ENCODE data around the gene DPM3.

DNA sequence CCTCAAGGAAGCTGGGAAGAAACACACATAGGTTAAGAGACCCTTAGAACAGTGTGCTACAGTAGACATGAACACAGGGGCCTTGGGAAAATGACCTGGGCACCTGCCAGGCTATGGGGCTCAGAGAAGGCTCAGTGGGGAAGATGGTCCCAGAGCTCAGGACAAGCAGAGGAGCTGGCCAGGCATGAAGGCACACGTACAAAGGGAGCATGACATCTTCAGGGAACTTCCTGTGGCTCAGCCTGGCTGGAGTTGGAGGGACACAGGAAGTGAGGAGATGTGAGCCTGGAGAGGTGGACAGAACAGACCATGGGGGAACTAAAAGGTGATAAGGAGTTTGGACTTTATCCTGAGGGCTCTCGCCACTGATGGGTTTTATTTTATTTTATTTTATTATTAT lies 8.5 kb downstream of the DPM3 start:
- TF ChIP-seq EZH2phosphoT487 (IDR thresholded peaks at IDR 0.05; ENCODE audit: unreplicated experiment): no peak
- TF ChIP-seq, protein P1, sequence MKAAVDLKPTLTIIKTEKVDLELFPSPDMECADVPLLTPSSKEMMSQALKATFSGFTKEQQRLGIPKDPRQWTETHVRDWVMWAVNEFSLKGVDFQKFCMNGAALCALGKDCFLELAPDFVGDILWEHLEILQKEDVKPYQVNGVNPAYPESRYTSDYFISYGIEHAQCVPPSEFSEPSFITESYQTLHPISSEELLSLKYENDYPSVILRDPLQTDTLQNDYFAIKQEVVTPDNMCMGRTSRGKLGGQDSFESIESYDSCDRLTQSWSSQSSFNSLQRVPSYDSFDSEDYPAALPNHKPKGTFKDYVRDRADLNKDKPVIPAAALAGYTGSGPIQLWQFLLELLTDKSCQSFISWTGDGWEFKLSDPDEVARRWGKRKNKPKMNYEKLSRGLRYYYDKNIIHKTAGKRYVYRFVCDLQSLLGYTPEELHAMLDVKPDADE (IDR thresholded peaks at IDR 0.05): no peak
- TF ChIP-seq, protein P2, sequence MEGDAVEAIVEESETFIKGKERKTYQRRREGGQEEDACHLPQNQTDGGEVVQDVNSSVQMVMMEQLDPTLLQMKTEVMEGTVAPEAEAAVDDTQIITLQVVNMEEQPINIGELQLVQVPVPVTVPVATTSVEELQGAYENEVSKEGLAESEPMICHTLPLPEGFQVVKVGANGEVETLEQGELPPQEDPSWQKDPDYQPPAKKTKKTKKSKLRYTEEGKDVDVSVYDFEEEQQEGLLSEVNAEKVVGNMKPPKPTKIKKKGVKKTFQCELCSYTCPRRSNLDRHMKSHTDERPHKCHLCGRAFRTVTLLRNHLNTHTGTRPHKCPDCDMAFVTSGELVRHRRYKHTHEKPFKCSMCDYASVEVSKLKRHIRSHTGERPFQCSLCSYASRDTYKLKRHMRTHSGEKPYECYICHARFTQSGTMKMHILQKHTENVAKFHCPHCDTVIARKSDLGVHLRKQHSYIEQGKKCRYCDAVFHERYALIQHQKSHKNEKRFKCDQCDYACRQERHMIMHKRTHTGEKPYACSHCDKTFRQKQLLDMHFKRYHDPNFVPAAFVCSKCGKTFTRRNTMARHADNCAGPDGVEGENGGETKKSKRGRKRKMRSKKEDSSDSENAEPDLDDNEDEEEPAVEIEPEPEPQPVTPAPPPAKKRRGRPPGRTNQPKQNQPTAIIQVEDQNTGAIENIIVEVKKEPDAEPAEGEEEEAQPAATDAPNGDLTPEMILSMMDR (conservative IDR thresholded peaks at IDR 0.05; ENCODE audit: low read depth in 2 of 2): no peak
- no peak for TF ChIP-seq CREB1 (CRISPR knock-in tag; IDR thresholded peaks at IDR 0.05; ENCODE audit: low read depth)
- no peak for TF ChIP-seq JUNB (IDR thresholded peaks at IDR 0.05; ENCODE audit: unreplicated experiment)
- no peak for TF ChIP-seq POLR2AphosphoS5 (IDR thresholded peaks at IDR 0.05; ENCODE audit: low read depth)
- no peak for TF ChIP-seq EZH2 (IDR thresholded peaks at IDR 0.05; ENCODE audit: low read depth, unreplicated experiment)
- TF ChIP-seq, protein P3, sequence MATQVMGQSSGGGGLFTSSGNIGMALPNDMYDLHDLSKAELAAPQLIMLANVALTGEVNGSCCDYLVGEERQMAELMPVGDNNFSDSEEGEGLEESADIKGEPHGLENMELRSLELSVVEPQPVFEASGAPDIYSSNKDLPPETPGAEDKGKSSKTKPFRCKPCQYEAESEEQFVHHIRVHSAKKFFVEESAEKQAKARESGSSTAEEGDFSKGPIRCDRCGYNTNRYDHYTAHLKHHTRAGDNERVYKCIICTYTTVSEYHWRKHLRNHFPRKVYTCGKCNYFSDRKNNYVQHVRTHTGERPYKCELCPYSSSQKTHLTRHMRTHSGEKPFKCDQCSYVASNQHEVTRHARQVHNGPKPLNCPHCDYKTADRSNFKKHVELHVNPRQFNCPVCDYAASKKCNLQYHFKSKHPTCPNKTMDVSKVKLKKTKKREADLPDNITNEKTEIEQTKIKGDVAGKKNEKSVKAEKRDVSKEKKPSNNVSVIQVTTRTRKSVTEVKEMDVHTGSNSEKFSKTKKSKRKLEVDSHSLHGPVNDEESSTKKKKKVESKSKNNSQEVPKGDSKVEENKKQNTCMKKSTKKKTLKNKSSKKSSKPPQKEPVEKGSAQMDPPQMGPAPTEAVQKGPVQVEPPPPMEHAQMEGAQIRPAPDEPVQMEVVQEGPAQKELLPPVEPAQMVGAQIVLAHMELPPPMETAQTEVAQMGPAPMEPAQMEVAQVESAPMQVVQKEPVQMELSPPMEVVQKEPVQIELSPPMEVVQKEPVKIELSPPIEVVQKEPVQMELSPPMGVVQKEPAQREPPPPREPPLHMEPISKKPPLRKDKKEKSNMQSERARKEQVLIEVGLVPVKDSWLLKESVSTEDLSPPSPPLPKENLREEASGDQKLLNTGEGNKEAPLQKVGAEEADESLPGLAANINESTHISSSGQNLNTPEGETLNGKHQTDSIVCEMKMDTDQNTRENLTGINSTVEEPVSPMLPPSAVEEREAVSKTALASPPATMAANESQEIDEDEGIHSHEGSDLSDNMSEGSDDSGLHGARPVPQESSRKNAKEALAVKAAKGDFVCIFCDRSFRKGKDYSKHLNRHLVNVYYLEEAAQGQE (IDR thresholded peaks at IDR 0.05; ENCODE audit: unreplicated experiment): no peak
- TF ChIP-seq ZNF331 (CRISPR knock-in tag; IDR thresholded peaks at IDR 0.05; ENCODE audit: low read depth): no peak
- TF ChIP-seq, protein P4, sequence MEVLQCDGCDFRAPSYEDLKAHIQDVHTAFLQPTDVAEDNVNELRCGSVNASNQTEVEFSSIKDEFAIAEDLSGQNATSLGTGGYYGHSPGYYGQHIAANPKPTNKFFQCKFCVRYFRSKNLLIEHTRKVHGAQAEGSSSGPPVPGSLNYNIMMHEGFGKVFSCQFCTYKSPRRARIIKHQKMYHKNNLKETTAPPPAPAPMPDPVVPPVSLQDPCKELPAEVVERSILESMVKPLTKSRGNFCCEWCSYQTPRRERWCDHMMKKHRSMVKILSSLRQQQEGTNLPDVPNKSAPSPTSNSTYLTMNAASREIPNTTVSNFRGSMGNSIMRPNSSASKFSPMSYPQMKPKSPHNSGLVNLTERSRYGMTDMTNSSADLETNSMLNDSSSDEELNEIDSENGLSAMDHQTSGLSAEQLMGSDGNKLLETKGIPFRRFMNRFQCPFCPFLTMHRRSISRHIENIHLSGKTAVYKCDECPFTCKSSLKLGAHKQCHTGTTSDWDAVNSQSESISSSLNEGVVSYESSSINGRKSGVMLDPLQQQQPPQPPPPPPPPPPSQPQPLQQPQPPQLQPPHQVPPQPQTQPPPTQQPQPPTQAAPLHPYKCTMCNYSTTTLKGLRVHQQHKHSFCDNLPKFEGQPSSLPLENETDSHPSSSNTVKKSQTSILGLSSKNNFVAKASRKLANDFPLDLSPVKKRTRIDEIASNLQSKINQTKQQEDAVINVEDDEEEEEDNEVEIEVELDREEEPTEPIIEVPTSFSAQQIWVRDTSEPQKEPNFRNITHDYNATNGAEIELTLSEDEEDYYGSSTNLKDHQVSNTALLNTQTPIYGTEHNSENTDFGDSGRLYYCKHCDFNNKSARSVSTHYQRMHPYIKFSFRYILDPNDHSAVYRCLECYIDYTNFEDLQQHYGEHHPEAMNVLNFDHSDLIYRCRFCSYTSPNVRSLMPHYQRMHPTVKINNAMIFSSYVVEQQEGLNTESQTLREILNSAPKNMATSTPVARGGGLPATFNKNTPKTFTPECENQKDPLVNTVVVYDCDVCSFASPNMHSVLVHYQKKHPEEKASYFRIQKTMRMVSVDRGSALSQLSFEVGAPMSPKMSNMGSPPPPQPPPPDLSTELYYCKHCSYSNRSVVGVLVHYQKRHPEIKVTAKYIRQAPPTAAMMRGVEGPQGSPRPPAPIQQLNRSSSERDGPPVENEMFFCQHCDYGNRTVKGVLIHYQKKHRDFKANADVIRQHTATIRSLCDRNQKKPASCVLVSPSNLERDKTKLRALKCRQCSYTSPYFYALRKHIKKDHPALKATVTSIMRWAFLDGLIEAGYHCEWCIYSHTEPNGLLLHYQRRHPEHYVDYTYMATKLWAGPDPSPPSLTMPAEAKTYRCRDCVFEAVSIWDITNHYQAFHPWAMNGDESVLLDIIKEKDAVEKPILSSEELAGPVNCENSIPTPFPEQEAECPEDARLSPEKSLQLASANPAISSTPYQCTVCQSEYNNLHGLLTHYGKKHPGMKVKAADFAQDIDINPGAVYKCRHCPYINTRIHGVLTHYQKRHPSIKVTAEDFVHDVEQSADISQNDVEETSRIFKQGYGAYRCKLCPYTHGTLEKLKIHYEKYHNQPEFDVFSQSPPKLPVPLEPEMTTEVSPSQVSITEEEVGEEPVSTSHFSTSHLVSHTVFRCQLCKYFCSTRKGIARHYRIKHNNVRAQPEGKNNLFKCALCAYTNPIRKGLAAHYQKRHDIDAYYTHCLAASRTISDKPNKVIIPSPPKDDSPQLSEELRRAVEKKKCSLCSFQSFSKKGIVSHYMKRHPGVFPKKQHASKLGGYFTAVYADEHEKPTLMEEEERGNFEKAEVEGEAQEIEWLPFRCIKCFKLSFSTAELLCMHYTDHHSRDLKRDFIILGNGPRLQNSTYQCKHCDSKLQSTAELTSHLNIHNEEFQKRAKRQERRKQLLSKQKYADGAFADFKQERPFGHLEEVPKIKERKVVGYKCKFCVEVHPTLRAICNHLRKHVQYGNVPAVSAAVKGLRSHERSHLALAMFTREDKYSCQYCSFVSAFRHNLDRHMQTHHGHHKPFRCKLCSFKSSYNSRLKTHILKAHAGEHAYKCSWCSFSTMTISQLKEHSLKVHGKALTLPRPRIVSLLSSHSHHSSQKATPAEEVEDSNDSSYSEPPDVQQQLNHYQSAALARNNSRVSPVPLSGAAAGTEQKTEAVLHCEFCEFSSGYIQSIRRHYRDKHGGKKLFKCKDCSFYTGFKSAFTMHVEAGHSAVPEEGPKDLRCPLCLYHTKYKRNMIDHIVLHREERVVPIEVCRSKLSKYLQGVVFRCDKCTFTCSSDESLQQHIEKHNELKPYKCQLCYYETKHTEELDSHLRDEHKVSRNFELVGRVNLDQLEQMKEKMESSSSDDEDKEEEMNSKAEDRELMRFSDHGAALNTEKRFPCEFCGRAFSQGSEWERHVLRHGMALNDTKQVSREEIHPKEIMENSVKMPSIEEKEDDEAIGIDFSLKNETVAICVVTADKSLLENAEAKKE (CRISPR knock-in tag; IDR thresholded peaks at IDR 0.05): no peak
- TF ChIP-seq ZNF114 (CRISPR knock-in tag; IDR thresholded peaks at IDR 0.05): no peak
- no peak for TF ChIP-seq STAT1 (IDR thresholded peaks at IDR 0.05; ENCODE audit: unreplicated experiment)
